BE2C (cell line): ENCODE results near the gene ZNF197. TPM values are rescaled to one million over a fixed set of nuclear protein-coding genes. Genes with fewer than 3 reads are reported as not detected.
"Not testable (repeated sequence)": the region's sequence is repeated elsewhere in the genome, so short reads cannot be mapped to it uniquely, and the experiment has no call there.

Experiments
- DNase-seq: peaks from one replicate; pipeline ENCODE4 v3.0.0-alpha.2; 2020
- H3K27me3 ChIP-seq: fragments of 250-450 bp; sonication (Bioruptor Pico); 2 replicates; pipeline ENCODE4 v1.5.1; 2020; ENCODE audit warnings: mild to moderate bottlenecking
- H3K36me3 ChIP-seq: fragments of 250-450 bp; sonication (Bioruptor Pico); 2 replicates; pipeline ENCODE4 v1.5.1; 2020; ENCODE audit warnings: mild to moderate bottlenecking
- H3K4me1 ChIP-seq: fragments of 250-450 bp; sonication (Bioruptor Pico); 2 replicates; pipeline ENCODE4 v1.5.1; 2020
- H3K4me3 ChIP-seq: 2 replicates; pipeline ENCODE4 v1.5.1; 2011; ENCODE audit warnings: low read depth, low read length
- H3K9me3 ChIP-seq: fragments of 250-450 bp; sonication (Bioruptor Pico); 2 replicates; pipeline ENCODE4 v1.5.1; 2020
- polyA plus RNA-seq: library from polyadenylated mRNA; unstranded; fragments of >200 nt; gene quantifications from one replicate; pipeline ENCODE4 v1.2.1, GENCODE V29; 2012; ENCODE audit warnings: low read depth, missing spikeins; ENCODE audit not compliant: insufficient read length, insufficient read depth
- TF ChIP-seq, protein P1 (sequence below): IDR thresholded peaks from 2 replicates; pipeline ENCODE4 v1.5.1; 2012; ENCODE audit warnings: mild to moderate bottlenecking, low read depth, low read length

ZNF197 gene
- 7.8 TPM for polyA plus RNA-seq

DNA sequence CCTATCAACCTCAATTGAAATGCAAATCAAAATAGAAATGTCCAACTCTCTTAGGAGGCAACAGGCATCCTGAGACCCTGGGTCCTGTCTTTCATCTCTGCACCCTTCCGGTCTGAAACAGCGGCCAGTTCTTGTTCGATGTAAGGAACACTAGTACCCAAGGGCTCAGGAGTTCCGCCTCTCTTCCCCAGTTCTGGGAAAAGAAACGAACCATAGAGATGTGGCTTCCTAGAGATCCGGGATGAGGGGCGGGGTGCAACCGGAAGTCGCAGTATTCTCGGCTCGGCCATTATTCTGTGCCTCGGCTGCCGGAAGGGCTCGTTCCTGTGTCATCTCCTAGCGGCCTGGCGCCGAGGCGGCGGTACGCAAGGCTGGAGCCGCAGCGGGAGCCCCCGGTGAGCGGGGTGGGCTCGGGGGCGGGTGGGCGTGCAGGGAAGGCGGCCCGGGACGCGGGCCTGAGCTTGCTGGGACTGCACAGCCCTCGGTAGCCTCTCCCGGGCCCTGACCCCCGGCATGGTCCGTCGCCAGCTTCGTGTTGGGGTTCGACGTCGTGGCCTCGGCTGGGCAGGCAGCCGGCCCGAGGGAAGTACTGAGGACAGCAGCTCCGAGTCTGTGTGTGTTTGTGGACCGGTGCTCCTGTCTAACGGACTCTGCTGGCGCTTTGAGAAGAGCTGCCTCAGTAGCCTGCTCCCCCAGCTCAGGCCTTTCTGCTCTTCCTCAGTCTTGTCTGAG is at the start of gene ZNF197:
Gene ZNF197 (plus strand): TSS at position 288 of the 732 bp plus-strand sequence. CDS start 4,119 bp downstream, outside the sequence.
- H3K27me3 ChIP-seq = no peaks in the 10 kb centered on the region
- TF ChIP-seq, protein P1, sequence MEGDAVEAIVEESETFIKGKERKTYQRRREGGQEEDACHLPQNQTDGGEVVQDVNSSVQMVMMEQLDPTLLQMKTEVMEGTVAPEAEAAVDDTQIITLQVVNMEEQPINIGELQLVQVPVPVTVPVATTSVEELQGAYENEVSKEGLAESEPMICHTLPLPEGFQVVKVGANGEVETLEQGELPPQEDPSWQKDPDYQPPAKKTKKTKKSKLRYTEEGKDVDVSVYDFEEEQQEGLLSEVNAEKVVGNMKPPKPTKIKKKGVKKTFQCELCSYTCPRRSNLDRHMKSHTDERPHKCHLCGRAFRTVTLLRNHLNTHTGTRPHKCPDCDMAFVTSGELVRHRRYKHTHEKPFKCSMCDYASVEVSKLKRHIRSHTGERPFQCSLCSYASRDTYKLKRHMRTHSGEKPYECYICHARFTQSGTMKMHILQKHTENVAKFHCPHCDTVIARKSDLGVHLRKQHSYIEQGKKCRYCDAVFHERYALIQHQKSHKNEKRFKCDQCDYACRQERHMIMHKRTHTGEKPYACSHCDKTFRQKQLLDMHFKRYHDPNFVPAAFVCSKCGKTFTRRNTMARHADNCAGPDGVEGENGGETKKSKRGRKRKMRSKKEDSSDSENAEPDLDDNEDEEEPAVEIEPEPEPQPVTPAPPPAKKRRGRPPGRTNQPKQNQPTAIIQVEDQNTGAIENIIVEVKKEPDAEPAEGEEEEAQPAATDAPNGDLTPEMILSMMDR = no peak
- no peaks in the 10 kb centered on the region for H3K9me3 ChIP-seq
- DNase-seq = peak; percentile 82
- no peaks in the 10 kb centered on the region for H3K36me3 ChIP-seq
- no peaks in the 10 kb centered on the region for H3K4me1 ChIP-seq
- H3K4me3 ChIP-seq = peak within 1 kb of the TSS; percentile 78

DNA sequence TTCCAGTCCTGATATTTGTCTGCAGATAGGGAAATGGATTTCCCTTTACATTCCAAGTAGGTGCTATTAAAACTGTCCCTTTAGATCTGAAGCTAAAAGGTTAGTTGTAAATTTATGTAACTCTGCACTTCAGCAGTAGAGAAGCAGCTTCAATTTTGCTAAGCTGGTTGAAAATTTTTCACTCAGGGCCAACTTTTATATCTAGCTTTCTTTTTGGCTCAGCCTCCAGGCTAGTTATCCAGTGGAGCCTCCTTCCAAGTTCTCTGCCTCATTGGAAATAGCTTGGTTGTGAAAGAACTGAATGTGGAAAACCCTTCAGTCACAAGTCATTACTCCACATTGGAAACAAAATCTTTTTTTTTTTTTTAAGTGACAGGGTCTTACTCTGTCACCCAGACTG is 48.2 kb upstream of the ZNF197 start:
- TF ChIP-seq, protein P1 = no peak
- Histone ChIP-seq H3K36me3 (no peaks in the 10 kb centered on the region), H3K9me3 (no peaks in the 10 kb centered on the region), H3K4me3 (no peak overlapping the region), H3K4me1 (no peaks in the 10 kb centered on the region), H3K27me3 (no peaks in the 10 kb centered on the region)
- no peak for DNase-seq

DNA sequence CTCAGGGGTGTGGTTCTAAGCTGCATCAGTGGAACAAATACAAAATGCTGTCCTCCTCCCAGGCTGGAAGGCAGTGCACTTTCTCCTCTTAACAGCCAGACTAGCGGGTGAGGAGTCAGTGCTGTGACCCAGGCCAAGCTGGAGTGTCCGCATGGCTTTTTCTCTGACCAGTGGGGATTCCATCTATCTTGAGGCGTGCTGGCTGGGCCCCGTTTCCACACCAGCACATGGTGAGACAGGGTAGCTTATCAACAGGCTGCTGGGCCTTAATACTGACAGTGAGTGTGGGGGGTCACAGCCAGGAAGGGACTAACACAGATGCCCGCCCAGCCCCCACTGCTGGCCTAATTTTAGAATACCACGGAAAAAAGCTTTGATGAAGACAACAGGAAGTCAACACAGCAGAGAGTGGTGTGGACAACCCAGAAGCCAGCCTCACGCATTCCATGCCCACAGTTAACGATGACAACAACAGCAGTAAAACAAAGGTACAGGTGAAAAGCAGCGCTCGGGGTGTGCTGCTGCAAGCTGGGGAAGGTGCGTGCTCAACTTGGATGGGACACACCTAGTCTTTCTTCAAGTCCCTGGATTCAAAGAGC is 47.4 kb upstream of the ZNF197 start:
- not testable (repeated sequence) for DNase-seq, H3K4me3 ChIP-seq, H3K9me3 ChIP-seq, H3K27me3 ChIP-seq, H3K36me3 ChIP-seq, H3K4me1 ChIP-seq

DNA sequence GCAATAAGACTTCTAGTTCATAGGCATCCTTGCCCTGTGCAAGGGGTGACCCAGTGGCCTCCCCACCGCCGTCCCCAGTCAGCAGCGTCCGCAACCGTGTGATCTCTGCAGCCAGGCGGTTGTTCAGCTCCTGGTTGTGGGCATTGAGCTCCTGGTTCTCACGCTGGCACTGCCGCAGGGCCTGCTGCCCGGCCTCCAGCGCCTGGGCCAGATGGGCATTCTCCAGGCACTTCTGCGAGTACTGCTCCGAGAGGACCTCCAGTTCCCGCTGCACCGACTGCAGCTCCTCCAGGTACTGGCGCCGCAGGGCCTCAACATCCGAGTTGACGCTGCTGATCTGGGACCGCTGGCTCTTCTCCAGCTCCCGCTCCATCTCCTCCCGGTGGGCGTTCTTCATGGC is 46.5 kb upstream of the ZNF197 start:
- H3K4me1 ChIP-seq, H3K9me3 ChIP-seq, H3K4me3 ChIP-seq, H3K36me3 ChIP-seq, H3K27me3 ChIP-seq, DNase-seq: not testable (repeated sequence)

DNA sequence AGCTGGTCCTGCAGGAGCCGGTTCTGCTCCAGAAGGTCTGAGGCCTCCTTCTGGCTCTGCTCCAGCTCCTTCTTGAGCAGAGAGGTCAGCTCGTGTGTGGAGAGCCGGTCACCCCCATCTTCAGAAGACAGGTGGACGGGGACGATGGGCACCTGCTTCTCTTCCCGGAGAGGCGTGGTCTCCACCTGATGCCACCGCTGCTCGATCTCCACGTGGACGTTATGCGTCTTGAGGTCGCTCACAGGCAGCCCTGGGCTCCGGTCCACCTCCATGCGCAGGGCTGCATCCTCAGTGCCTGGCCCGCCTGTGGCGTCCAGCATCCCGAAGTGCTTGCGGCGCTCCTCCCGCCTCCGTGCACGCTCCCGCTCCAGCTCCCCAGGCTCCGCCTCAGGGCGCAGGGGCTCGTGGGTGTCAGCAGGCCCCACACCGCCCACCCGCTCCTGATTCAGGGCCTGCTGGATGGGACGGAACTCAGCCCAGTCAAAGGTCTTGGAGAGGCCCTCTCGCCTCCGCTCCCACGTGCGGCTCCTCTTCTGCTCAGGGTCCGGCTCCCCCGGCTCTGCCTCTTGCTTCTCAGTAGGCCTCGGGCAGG is 45.8 kb upstream of the ZNF197 start:
- H3K4me3 ChIP-seq, H3K9me3 ChIP-seq, H3K36me3 ChIP-seq, H3K4me1 ChIP-seq, H3K27me3 ChIP-seq, DNase-seq: not testable (repeated sequence)

DNA sequence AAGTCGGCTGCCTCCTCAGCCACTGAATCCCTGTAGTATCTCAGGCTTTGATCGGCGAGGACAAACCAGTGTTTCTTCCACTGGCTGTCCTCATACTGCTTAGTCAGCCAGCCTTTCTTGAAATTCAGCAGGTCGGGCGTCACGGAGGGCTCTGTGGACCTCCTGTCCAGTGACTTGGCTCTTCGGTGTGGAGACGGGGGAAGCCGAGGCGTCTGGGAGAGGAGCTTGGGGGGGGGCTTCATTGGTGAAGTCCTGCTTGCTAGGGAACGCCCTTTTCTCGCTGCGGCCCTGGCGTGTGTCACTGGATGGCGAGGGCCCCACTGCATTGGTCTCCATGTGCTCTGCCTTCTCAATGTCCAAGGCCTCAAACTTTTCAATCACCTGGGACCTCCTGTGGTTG is 45.1 kb upstream of the ZNF197 start:
- not testable (repeated sequence) for H3K9me3 ChIP-seq, DNase-seq, H3K27me3 ChIP-seq, H3K4me3 ChIP-seq, H3K36me3 ChIP-seq, H3K4me1 ChIP-seq

DNA sequence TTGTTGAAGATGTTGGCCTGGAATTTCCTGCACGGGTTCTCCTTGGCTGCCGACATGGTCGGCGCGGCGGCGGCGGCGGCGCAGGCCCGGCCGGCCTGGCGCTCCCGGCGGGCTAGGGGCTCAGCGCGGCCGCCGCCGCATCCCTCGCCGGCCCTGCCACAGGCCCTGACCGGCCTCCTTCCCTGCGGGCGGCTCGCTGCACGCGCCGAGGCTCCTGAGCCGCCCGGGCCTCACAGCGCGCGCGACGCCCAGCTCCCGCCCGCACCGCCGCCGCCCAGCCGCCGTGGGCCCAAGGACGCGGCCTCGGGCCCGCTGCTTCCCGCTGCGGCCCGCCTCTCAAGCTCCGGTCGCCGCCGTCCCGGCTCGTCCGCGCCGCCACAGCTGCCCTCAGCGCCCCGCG is 43.9 kb upstream of the ZNF197 start:
- not testable (repeated sequence) for H3K4me1 ChIP-seq, H3K27me3 ChIP-seq, H3K36me3 ChIP-seq, H3K4me3 ChIP-seq, H3K9me3 ChIP-seq, DNase-seq

DNA sequence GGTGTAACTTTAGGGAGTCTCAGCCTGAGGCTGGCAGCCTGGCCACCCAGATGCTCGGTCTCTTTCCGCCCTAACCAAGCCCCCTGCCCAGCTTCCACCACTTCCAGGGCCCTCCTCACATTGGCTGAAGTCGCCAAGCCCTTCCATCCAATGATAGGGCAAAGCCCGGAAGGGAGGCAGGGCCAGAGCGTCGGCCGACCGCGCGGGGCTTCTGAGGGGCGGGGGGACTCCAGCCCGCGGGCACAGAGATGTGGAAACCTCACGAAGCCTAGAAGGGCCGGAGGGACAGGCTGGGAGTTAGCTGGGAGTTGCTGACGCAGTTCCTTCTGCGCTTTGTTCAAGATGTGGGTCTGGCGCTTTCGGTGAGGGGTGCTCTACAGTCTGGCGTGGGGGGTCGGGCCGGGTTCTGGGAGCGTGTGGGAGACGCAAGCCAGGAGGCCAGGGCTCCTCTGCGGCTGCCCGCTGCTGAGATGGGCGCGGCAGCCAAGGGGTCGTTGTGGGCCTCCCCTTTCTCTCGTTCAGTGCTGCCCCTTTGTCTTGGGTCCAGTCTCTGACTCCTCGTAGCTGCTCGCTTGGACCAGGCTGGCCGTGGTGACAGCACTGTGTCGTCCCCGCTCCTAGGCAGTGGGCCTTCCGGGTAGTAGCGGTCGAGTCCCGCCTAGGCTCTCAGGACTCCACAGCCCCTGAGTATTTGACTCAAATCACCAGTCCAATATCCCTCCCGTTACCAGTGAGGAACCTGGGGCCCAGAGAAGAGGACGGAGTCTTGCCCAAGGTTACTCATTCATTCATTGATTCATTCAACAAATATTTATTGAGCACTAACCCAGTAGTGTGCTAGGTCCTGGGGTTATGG is 40.0 kb upstream of the ZNF197 start, which contains the start of gene ZNF660:
Gene ZNF660 (plus strand): TSS at position 319 of the 856 bp plus-strand sequence. CDS start 9,230 bp downstream, outside the sequence.
- Histone ChIP-seq H3K4me3 (peak within 1 kb of the TSS; percentile 73), H3K27me3 (no peaks in the 10 kb centered on the region), H3K9me3 (no peaks in the 10 kb centered on the region), H3K4me1 (no peaks in the 10 kb centered on the region), H3K36me3 (no peaks in the 10 kb centered on the region)
- peak; percentile 83 for DNase-seq
- TF ChIP-seq, protein P1 = no peak
